HepG2 (cell line): ENCODE measurements around the gene SRGAP3. TPM values are rescaled to one million over a fixed set of nuclear protein-coding genes. Genes with fewer than 3 reads are reported as not detected.

Source experiments
- ATAC-seq: fragments of 200-7000 bp; cut with Tn5 transposase; 3 replicates; pipeline ENCODE4 v1.9.1; 2020; ENCODE audit warnings: mild to moderate bottlenecking, moderate library complexity
- BruUV-seq: library from RNA; stranded (reverse); fragments of 400-500 nt; replicated peaks from 2 replicates; lab custom pipeline; 2021; lab: Mats Ljungman, UMichigan
- CTCF ChIA-PET: fragments of 300-600 bp; formaldehyde crosslinking; extraction: SDS; loops from one replicate; lab custom pipeline; 2021; ENCODE audit warnings: low total read pairs, inconsistent platforms, low intra/inter-chr PET ratio; lab: Yijun Ruan, JAX
- POLR2A ChIA-PET: fragments of 350-600 bp; sonication (Branson Sonifier 250); formaldehyde crosslinking; loops from one replicate; lab custom pipeline; 2020; ENCODE audit warnings: antibody characterized with exemption, inconsistent platforms; lab: Yijun Ruan, JAX
- DNase-seq: peaks from one replicate; pipeline ENCODE4 v3.0.0-alpha.2; 2015; ENCODE audit warnings: low spot score
- FAIRE-seq: peaks from 3 replicates; lab custom pipeline; 2011; peaks lifted over from hg19 to GRCh38; lab: Jason Lieb, UNC
- H2AFZ ChIP-seq: one replicate; pipeline ENCODE4 v1.6.1; 2011; ENCODE audit warnings: low read length, inconsistent platforms
- H3K27ac ChIP-seq: fragments of 300-600 bp; 3 replicates; pipeline ENCODE4 v1.8.0; 2011; ENCODE audit warnings: mixed run types, mild to moderate bottlenecking, mixed read lengths, low read length, inconsistent platforms; ENCODE audit not compliant: insufficient read depth; ENCODE audit errors: extremely low read length
- H3K27me3 ChIP-seq, 2 experiments: fragments of 200-600 bp in 1 of 2; 2 replicates in 1 of 2; 3 replicates in 1 of 2; pipeline versions ENCODE4 v1.6.0 to v1.8.0; 2011; ENCODE audit warnings: low read length in 2 of 2, mild to moderate bottlenecking in 2 of 2, moderate library complexity in 2 of 2, inconsistent platforms in 1 of 2; ENCODE audit not compliant: insufficient read depth in 2 of 2, control insufficient read depth in 1 of 2
- H3K36me3 ChIP-seq, 2 experiments: fragments of 200-600 bp in 1 of 2; replicated peaks in 1 of 2; 2 replicates in 1 of 2; 3 replicates in 1 of 2; pipeline versions ENCODE4 v1.5.1 to v1.8.0; 2011; ENCODE audit warnings: low read length in 2 of 2, inconsistent platforms in 1 of 2; ENCODE audit not compliant: insufficient read depth in 2 of 2, control insufficient read depth in 1 of 2
- H3K4me1 ChIP-seq: 2 replicates; pipeline ENCODE4 v1.5.1; 2012; ENCODE audit warnings: low read length, inconsistent platforms; ENCODE audit not compliant: insufficient read depth
- H3K4me2 ChIP-seq: 2 replicates; pipeline ENCODE4 v1.6.0; 2011; ENCODE audit warnings: low read depth, low read length, inconsistent platforms
- H3K4me3 ChIP-seq, 3 experiments: fragments of 200-600 bp in 1 of 3; sonication (generic), shearing (Covaris generic) in 1 of 3; replicated peaks in 1 of 3; 2 replicates each; pipeline ENCODE4 v1.5.1; 2011 to 2016; ENCODE audit warnings: low read length in 3 of 3, inconsistent platforms in 2 of 3, low read depth in 2 of 3, mild to moderate bottlenecking in 2 of 3, control low read depth in 1 of 3, mixed read lengths in 1 of 3; ENCODE audit not compliant: insufficient read depth in 1 of 3
- H3K79me2 ChIP-seq: one replicate; pipeline ENCODE4 v1.6.1; 2011; ENCODE audit warnings: low read length, inconsistent platforms; ENCODE audit not compliant: insufficient read depth
- H3K9ac ChIP-seq: 2 replicates; pipeline ENCODE4 v1.6.0; 2011; ENCODE audit warnings: mild to moderate bottlenecking, low read depth, low read length, inconsistent platforms; ENCODE audit not compliant: insufficient read depth
- H3K9me3 ChIP-seq: 2 replicates; pipeline ENCODE4 v1.5.1; 2012; ENCODE audit warnings: mild to moderate bottlenecking, low read length
- H4K20me1 ChIP-seq: 2 replicates; pipeline ENCODE4 v1.6.0; 2011; ENCODE audit warnings: inconsistent platforms, mild to moderate bottlenecking, low read length, moderate library complexity; ENCODE audit not compliant: insufficient read depth
- CEBPZ ChIP-seq: IDR thresholded peaks from 2 replicates; pipeline ENCODE4 v1.6.1; 2012; ENCODE audit warnings: low read length, improper control_type of control experiment
- SMAD9 ChIP-seq: sonication (generic); formaldehyde crosslinking; IDR thresholded peaks from 2 replicates; pipeline ENCODE4 v1.5.1; 2020; ENCODE audit warnings: mild to moderate bottlenecking, missing genetic modification reagents
- SMC3 ChIP-seq: IDR thresholded peaks from 2 replicates; pipeline ENCODE4 v1.6.1; 2011; ENCODE audit warnings: low read length, improper control_type of control experiment
- TRIM24 ChIP-seq: sonication (generic); formaldehyde crosslinking; IDR thresholded peaks from 2 replicates; pipeline ENCODE4 v1.8.0; 2022; ENCODE audit warnings: mild to moderate bottlenecking, missing genetic modification reagents
- ZBTB8A ChIP-seq: sonication (generic); formaldehyde crosslinking; IDR thresholded peaks from 2 replicates; pipeline ENCODE4 v1.4.0; 2020; ENCODE audit warnings: mild to moderate bottlenecking, low read depth, missing genetic modification reagents, borderline replicate concordance
- ZFYVE20 ChIP-seq: sonication (generic); formaldehyde crosslinking; IDR thresholded peaks from 2 replicates; pipeline ENCODE4 v1.8.0; 2023; ENCODE audit warnings: low read depth, mild to moderate bottlenecking, moderate library complexity, missing genetic modification reagents, borderline replicate concordance
- ZNF256 ChIP-seq: sonication (generic); formaldehyde crosslinking; conservative IDR thresholded peaks from 2 replicates; pipeline ENCODE4 v1.4.0; 2020; ENCODE audit warnings: missing genetic modification reagents
- ZNF280D ChIP-seq: sonication (generic); formaldehyde crosslinking; IDR thresholded peaks from 2 replicates; pipeline ENCODE4 v1.5.1; 2020; ENCODE audit warnings: mild to moderate bottlenecking, missing genetic modification reagents
- ZNF460 ChIP-seq: sonication (generic); formaldehyde crosslinking; IDR thresholded peaks from 2 replicates; pipeline ENCODE4 v1.5.1; 2020; ENCODE audit warnings: missing genetic modification reagents, mild to moderate bottlenecking, borderline replicate concordance
- ZNF737 ChIP-seq: sonication (generic); formaldehyde crosslinking; IDR thresholded peaks from 2 replicates; pipeline ENCODE4 v1.5.0; 2020; ENCODE audit warnings: missing genetic modification reagents, mild to moderate bottlenecking, borderline replicate concordance
- ZNF740 ChIP-seq: sonication (generic); formaldehyde crosslinking; IDR thresholded peaks from 2 replicates; pipeline ENCODE4 v1.4.0; 2020; ENCODE audit warnings: missing genetic modification reagents
- WGBS: methylation state at CpG from one replicate; pipeline ENCODE4 v1.1.6; 2017; ENCODE audit warnings: low lambda C conversion rate; 5-methylcytosine and 5-hydroxymethylcytosine counted together
- in situ Hi-C: cut with HindIII; loops from 2 replicates; pipeline ENCODE4 v1.10.0; 2017; ENCODE audit warnings: low pct_unique_long_range_greater_than_20kb; ENCODE audit not compliant: extremely low pct_ligation_motif_present
- intact Hi-C: fragments of 100-400 bp; cut with micrococcal nuclease; formaldehyde crosslinking; loops from one replicate; pipeline ENCODE4 v1.10.0; 2022; ENCODE audit not compliant: unreplicated experiment
- polyA plus RNA-seq, 8 experiments: library from polyadenylated mRNA; depleted of rRNA in 3 of 8; stranded (reverse) in 7 of 8; unstranded in 1 of 8; fragments of >200 nt; fragmentation: Illumina TruSeq in 4 of 8; extraction: Trizol in 4 of 8; gene quantifications; 2 replicates each; pipeline versions ENCODE4 v1.2.1 to v1.2.3, GENCODE V29; 2011 to 2016; ENCODE audit warnings: low read depth in 4 of 8, missing spikeins in 1 of 8, mixed read lengths in 1 of 8; ENCODE audit not compliant: insufficient read depth in 1 of 8
- total RNA-seq, 5 experiments: library from RNA; depleted of rRNA; stranded (reverse); fragments of >200 nt; fragmentation: Illumina TruSeq; extraction: Trizol; gene quantifications; 2 replicates each; pipeline ENCODE4 v1.2.3, GENCODE V29; 2016; ENCODE audit warnings: low read depth in 1 of 5

SRGAP3 gene
- total and polyA plus RNA-seq, 2 of the 13 experiments (the other 11 are each of a cell fraction or from before 2014, with no cell fraction given), result 1.2 to 1.4 TPM

GRCh38 chr3:9077029-9077428 is 172.4 kb downstream of the SRGAP3 start:
- no peaks in the 10 kb centered on the region for H4K20me1 ChIP-seq
- no peak overlapping the region for H3K27ac ChIP-seq
- TF ChIP-seq ZNF256, result no peak
- no peak for TF ChIP-seq SMC3
- TF ChIP-seq CEBPZ, result no peak
- TF ChIP-seq ZBTB8A (CRISPR knock-in tag), result no peak
- TF ChIP-seq ZFYVE20 (CRISPR knock-in tag), result no peak
- no peak for TF ChIP-seq ZNF460 (CRISPR knock-in tag)
- no peak for TF ChIP-seq ZNF280D (CRISPR knock-in tag)
- TF ChIP-seq TRIM24 (CRISPR knock-in tag), result no peak
- no peak for TF ChIP-seq SMAD9 (CRISPR knock-in tag)
- TF ChIP-seq ZNF737 (CRISPR knock-in tag), result no peak
- no peak for TF ChIP-seq ZNF740 (CRISPR knock-in tag)
- no peak for ATAC-seq
- H3K36me3 ChIP-seq, result no peaks in the 10 kb centered on the region
- H2AFZ ChIP-seq, result no peak overlapping the region
- BruUV-seq, result no TSS peak
- no peak for DNase-seq
- H3K9me3 ChIP-seq, result no peaks in the 10 kb centered on the region
- CTCF ChIA-PET, result no interaction called here
- no peaks in the 10 kb centered on the region for H3K79me2 ChIP-seq
- H3K4me3 ChIP-seq, result no peak overlapping the region
- no peak overlapping the region for H3K4me2 ChIP-seq
- in situ Hi-C loops, result no loop called here
- intact Hi-C loops, result no loop called here
- H3K27me3 ChIP-seq, result no peaks in the 10 kb centered on the region
- H3K9ac ChIP-seq, result no peak overlapping the region
- 83% methylated on average over 4 of the region's 4 CpGs for WGBS
- no peaks in the 10 kb centered on the region for H3K4me1 ChIP-seq
- FAIRE-seq, result no peak
- POLR2A ChIA-PET, result no interaction called here
